GM21576 (cell line): ENCODE measurements around the gene RPL13.

ENCODE experiments used
- ATAC-seq: cut with Tn5 transposase; IDR thresholded peaks from one replicate; pipeline ENCODE4 v1.9.1; 2021; ENCODE audit warnings: mild to moderate bottlenecking, moderate library complexity; ENCODE audit not compliant: unreplicated experiment

Gene RPL13

GRCh38 chr16:89560378-89561141 lies at the start of gene RPL13:
Gene RPL13, plus strand, starts transcription at chr16:89560682. Its CDS starts 278 bp downstream, at chr16:89560960.
- ATAC-seq = peak; percentile 86

- no peak for ATAC-seq
Observed at GRCh38 chr16:89511374-89511773, 49.1 kb upstream of the RPL13 start.

GRCh38 chr16:89512453-89512852 lies 48.0 kb upstream of the RPL13 start:
- ATAC-seq = no peak

GRCh38 chr16:89517128-89517527 lies 43.4 kb upstream of the RPL13 start:
- no peak for ATAC-seq

- ATAC-seq = no peak
Observed at GRCh38 chr16:89519881-89520280, 40.6 kb upstream of the RPL13 start.

GRCh38 chr16:89522287-89522686 lies 38.2 kb upstream of the RPL13 start:
- ATAC-seq = no peak

- no peak for ATAC-seq
Observed at GRCh38 chr16:89523680-89524344, 36.7 kb upstream of the RPL13 start.

GRCh38 chr16:89525146-89525913 lies 35.2 kb upstream of the RPL13 start:
- ATAC-seq = peak; percentile 50

GRCh38 chr16:89529097-89529496 lies 31.4 kb upstream of the RPL13 start:
- no peak for ATAC-seq

GRCh38 chr16:89530401-89531381 lies 29.8 kb upstream of the RPL13 start:
- ATAC-seq = no peak

GRCh38 chr16:89531821-89532526 lies 28.5 kb upstream of the RPL13 start:
- ATAC-seq = no peak

- ATAC-seq = no peak
Observed at GRCh38 chr16:89534252-89534756, 26.2 kb upstream of the RPL13 start.

GRCh38 chr16:89536371-89536770 lies 24.1 kb upstream of the RPL13 start:
- ATAC-seq = no peak

- ATAC-seq = no peak
Observed at GRCh38 chr16:89536886-89537548, 23.5 kb upstream of the RPL13 start.

GRCh38 chr16:89537549-89537925 lies 22.9 kb upstream of the RPL13 start:
- ATAC-seq = no peak

- ATAC-seq = no peak
Observed at GRCh38 chr16:89538286-89538685, 22.2 kb upstream of the RPL13 start.

GRCh38 chr16:89540557-89540956 lies 19.9 kb upstream of the RPL13 start:
- no peak for ATAC-seq

GRCh38 chr16:89541792-89542191 lies 18.7 kb upstream of the RPL13 start:
- no peak for ATAC-seq

GRCh38 chr16:89544113-89544512 lies 16.4 kb upstream of the RPL13 start:
- no peak for ATAC-seq
